Measurements from ENCODE around the gene RASL10A. TPM values are rescaled to one million over a fixed set of nuclear protein-coding genes. Genes with fewer than 3 reads are reported as not detected.

Gene RASL10A
- total and polyA plus RNA-seq, 2 experiments from 2014 or later = 1.6 to 3.0 TPM

DNA sequence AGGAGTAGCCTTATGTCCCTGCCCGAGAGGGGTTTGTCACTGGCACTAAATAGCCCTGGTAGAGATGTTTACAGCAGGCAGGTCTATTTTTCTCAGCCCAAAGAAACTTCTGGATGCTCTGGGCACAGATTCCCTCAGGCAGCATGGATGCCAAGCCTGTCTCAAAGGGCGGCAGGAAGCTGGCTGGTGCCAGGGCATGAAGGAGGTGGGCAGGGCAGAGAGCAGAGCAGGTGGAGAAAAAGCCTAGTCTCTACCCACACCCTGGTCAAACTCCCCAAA lies 13.2 kb downstream of the RASL10A start (continued):
- TF ChIP-seq ZNF462 (CRISPR knock-in tag; IDR thresholded peaks at IDR 0.05) = no peak

GRCh38 chr22:29301716-29302401 lies 13.6 kb downstream of the RASL10A start:
- H3K4me1 Mint-ChIP-seq = peaks cover 25% of the 10 kb centered on the region
- Histone ChIP-seq H3K79me2 (replicated peaks; ENCODE audit: insufficient read depth) (0 out of 2 replicates have a peak, but pooled peaks cover 3% of the 10 kb centered on the region), H3K36me3 (ENCODE audit: insufficient read depth) (peaks cover 37% of the 10 kb centered on the region), H3K4me2 (no peak overlapping the region), H3F3A (replicated peaks; ENCODE audit: low read depth) (peaks cover 57% of the 10 kb centered on the region), H3K27ac (ENCODE audit: low read depth) (peak overlapping the region; percentile 76; the same call in 1 of the 2 replicates), H4K20me1 (replicated peaks; ENCODE audit: insufficient read depth) (peaks cover 15% of the 10 kb centered on the region), H3K9me2 (ENCODE audit: insufficient read depth) (no peaks in the 10 kb centered on the region), H3K4me1 (ENCODE audit: insufficient read depth) (peaks cover 10% of the 10 kb centered on the region; the same call in 1 of the 2 replicates), H3K27me3 (ENCODE audit: insufficient read depth) (no peaks in the 10 kb centered on the region), H3K4me3 (no peak overlapping the region), H2AFZ (no peak overlapping the region)
- ATAC-seq (no peak), DNase-seq (ENCODE audit: low spot score) (no peak)
- H3K4me3 Mint-ChIP-seq = no peak overlapping the region
- peaks cover 46% of the 10 kb centered on the region for H3K36me3 Mint-ChIP-seq (ENCODE audit: low read depth)
- peaks cover 30% of the 10 kb centered on the region for H3K27me3 Mint-ChIP-seq (ENCODE audit: insufficient read depth, low read depth, poor library complexity)
- no peaks in the 10 kb centered on the region; the same call in 2 of the 3 replicates for H3K9me3 Mint-ChIP-seq
- peak overlapping the region; percentile 57; the same call in 1 of the 2 replicates for H3K27ac Mint-ChIP-seq
- TF ChIP-seq ETS1 (IDR thresholded peaks at IDR 0.05) = no peak
- TF ChIP-seq ZNF331 (CRISPR knock-in tag; IDR thresholded peaks at IDR 0.05; ENCODE audit: low read depth) = no peak
- no peak for TF ChIP-seq NANOG (IDR thresholded peaks at IDR 0.05; ENCODE audit: borderline replicate concordance)
- no peak for TF ChIP-seq ZNF462 (CRISPR knock-in tag; IDR thresholded peaks at IDR 0.05)
- TF ChIP-seq JUNB (IDR thresholded peaks at IDR 0.05; ENCODE audit: unreplicated experiment) = no peak
- no peak for TF ChIP-seq ZNF114 (CRISPR knock-in tag; IDR thresholded peaks at IDR 0.05)
- no peak for TF ChIP-seq CREB1 (CRISPR knock-in tag; IDR thresholded peaks at IDR 0.05; ENCODE audit: low read depth)
- TF ChIP-seq POLR2AphosphoS5 (IDR thresholded peaks at IDR 0.05; ENCODE audit: low read depth) = no peak; the same call in 1 of the 2 replicates

Data from GM23338 (cell line).